Smooth muscle cell (in vitro differentiated cells): Measurements from ENCODE around the gene KRT16. TPM values are rescaled to one million over a fixed set of nuclear protein-coding genes. Genes with fewer than 3 reads are reported as not detected.
"Not testable (repeated sequence)": the region's sequence is repeated elsewhere in the genome, so short reads cannot be mapped to it uniquely, and the experiment has no call there.

Source experiments
- DNase-seq: peaks from one replicate; lab custom pipeline; 2025; ENCODE audit not compliant: unreplicated experiment; lab: John Stamatoyannopoulos, UW
- H2AFZ ChIP-seq: fragments of 200-600 bp; sonication (generic); 2 replicates; pipeline ENCODE4 v1.6.0; 2016; ENCODE audit warnings: antibody characterized with exemption, low read depth, mild to moderate bottlenecking
- H3F3A ChIP-seq: fragments of 200-600 bp; sonication (generic); 2 replicates; pipeline ENCODE4 v1.6.0; 2017; ENCODE audit warnings: antibody characterized with exemption, low read depth
- H3K27ac ChIP-seq: fragments of 200-600 bp; sonication (generic); 2 replicates; pipeline ENCODE4 v1.5.1; 2016; ENCODE audit warnings: low read depth, mild to moderate bottlenecking
- H3K27me3 ChIP-seq: fragments of 200-600 bp; sonication (generic); 2 replicates; pipeline ENCODE4 v1.6.1; 2016; ENCODE audit warnings: low read depth, mild to moderate bottlenecking
- H3K36me3 ChIP-seq: fragments of 200-600 bp; sonication (generic); 2 replicates; pipeline ENCODE4 v1.5.1; 2016; ENCODE audit warnings: low read depth
- H3K4me1 ChIP-seq: fragments of 200-600 bp; sonication (generic); 2 replicates; pipeline ENCODE4 v1.5.1; 2016; ENCODE audit warnings: low read depth
- H3K4me2 ChIP-seq: fragments of 200-600 bp; sonication (generic); 2 replicates; pipeline ENCODE4 v1.6.0; 2016; ENCODE audit warnings: mild to moderate bottlenecking
- H3K4me3 ChIP-seq: fragments of 200-600 bp; sonication (generic); 2 replicates; pipeline ENCODE4 v1.5.1; 2016; ENCODE audit warnings: mild to moderate bottlenecking
- H3K79me2 ChIP-seq: fragments of 200-600 bp; sonication (generic); 2 replicates; pipeline ENCODE4 v1.6.0; 2016; ENCODE audit warnings: low read depth, mild to moderate bottlenecking
- H3K9ac ChIP-seq: fragments of 200-600 bp; sonication (generic); 2 replicates; pipeline ENCODE4 v1.6.0; 2016; ENCODE audit warnings: low read depth
- H3K9me3 ChIP-seq: fragments of 200-600 bp; sonication (generic); replicated peaks from 2 replicates; pipeline ENCODE4 v1.5.1; 2016; ENCODE audit warnings: low read depth
- H4K20me1 ChIP-seq: fragments of 200-600 bp; sonication (generic); 2 replicates; pipeline ENCODE4 v1.6.0; 2016; ENCODE audit warnings: low read depth
- CTCF ChIP-seq: fragments of 200-600 bp; sonication (generic); IDR thresholded peaks from 2 replicates; pipeline ENCODE4 v1.5.1; 2017; ENCODE audit warnings: borderline replicate concordance, mild to moderate bottlenecking, antibody characterized with exemption; ENCODE audit not compliant: insufficient read depth, poor library complexity, severe bottlenecking
- WGBS: methylation state at CpG from one replicate; pipeline ENCODE4 v1.1.7; 2016; ENCODE audit warnings: low lambda C conversion rate; 5-methylcytosine and 5-hydroxymethylcytosine counted together
- polyA plus RNA-seq: library from polyadenylated mRNA; unstranded; fragments of >200 nt; fragmentation: Nextera tagmentation; extraction: Ambion mirVana; gene quantifications from 2 replicates; pipeline ENCODE4 v1.2.1, GENCODE V29; 2016
- total RNA-seq: library from RNA; depleted of rRNA; stranded (reverse); fragments of >200 nt; gene quantifications from 2 replicates; pipeline ENCODE4 v1.2.3, GENCODE V29; 2014

KRT16 gene
- total and polyA plus RNA-seq, 2 experiments from 2014 or later = 304 to 521 TPM

GRCh38 chr17:41629826-41630670, 17.5 kb upstream of the KRT16 start:
- no peak for DNase-seq
- H3K36me3 ChIP-seq = no peaks in the 10 kb centered on the region
- H3F3A ChIP-seq = no peaks in the 10 kb centered on the region
- H4K20me1 ChIP-seq = no peaks in the 10 kb centered on the region
- 80% methylated on average over 13 of the region's 13 CpGs for WGBS
- H3K9me3 ChIP-seq = no peaks in the 10 kb centered on the region
- no peak overlapping the region for H3K9ac ChIP-seq
- H2AFZ ChIP-seq = no peak overlapping the region
- H3K27ac ChIP-seq = no peak overlapping the region
- no peak overlapping the region for H3K4me3 ChIP-seq
- H3K4me2 ChIP-seq = no peak overlapping the region
- no peaks in the 10 kb centered on the region for H3K4me1 ChIP-seq
- no peak for TF ChIP-seq CTCF
- H3K27me3 ChIP-seq = no peaks in the 10 kb centered on the region
- no peaks in the 10 kb centered on the region for H3K79me2 ChIP-seq

DNA sequence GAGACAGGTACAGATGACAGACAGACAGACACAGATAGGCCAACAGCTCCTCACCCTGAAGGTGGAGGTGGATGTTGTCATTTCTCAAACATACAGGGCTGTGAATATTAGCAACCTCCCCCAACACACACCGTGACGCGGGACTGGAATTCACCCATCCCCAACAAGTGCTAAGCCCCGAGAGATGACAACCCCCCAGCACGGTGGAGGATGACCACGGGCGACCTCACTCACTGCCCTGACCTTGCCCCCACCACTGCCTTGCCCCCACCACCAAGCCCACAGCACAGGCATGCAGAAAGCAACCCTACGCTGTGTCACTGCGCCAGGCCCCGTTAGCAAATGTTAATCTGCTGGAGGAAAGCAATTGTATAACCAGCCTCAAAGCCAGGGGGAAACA, 16.7 kb upstream of the KRT16 start:
- H3K4me1 ChIP-seq = no peaks in the 10 kb centered on the region
- no peaks in the 10 kb centered on the region for H4K20me1 ChIP-seq
- no peak overlapping the region for H3K9ac ChIP-seq
- H3K4me3 ChIP-seq = no peak overlapping the region
- no peak for TF ChIP-seq CTCF
- H3K27ac ChIP-seq = no peak overlapping the region
- H3K79me2 ChIP-seq = no peaks in the 10 kb centered on the region
- no peaks in the 10 kb centered on the region for H3K36me3 ChIP-seq
- H3K4me2 ChIP-seq = no peak overlapping the region
- H3K9me3 ChIP-seq = no peaks in the 10 kb centered on the region
- no peak overlapping the region for H2AFZ ChIP-seq
- WGBS = 83% methylated on average over 10 of the region's 10 CpGs
- no peaks in the 10 kb centered on the region for H3F3A ChIP-seq
- DNase-seq = no peak
- H3K27me3 ChIP-seq = no peaks in the 10 kb centered on the region

GRCh38 chr17:41628621-41629255, 16.2 kb upstream of the KRT16 start:
- H3K36me3 ChIP-seq, H3K9ac ChIP-seq, H3K27me3 ChIP-seq, H2AFZ ChIP-seq, H3K79me2 ChIP-seq, H3F3A ChIP-seq, H3K4me3 ChIP-seq, H3K4me1 ChIP-seq, H3K4me2 ChIP-seq, DNase-seq, H3K27ac ChIP-seq, H4K20me1 ChIP-seq, H3K9me3 ChIP-seq: not testable (repeated sequence)
- 94% methylated on average over 11 of the region's 11 CpGs for WGBS

- H3K9me3 ChIP-seq, DNase-seq, H2AFZ ChIP-seq, H3K27me3 ChIP-seq, H3K27ac ChIP-seq, H3K79me2 ChIP-seq, H3K9ac ChIP-seq, H4K20me1 ChIP-seq, H3K4me1 ChIP-seq, H3K4me2 ChIP-seq, H3K36me3 ChIP-seq, H3K4me3 ChIP-seq, H3F3A ChIP-seq: not testable (repeated sequence)
- 74% methylated on average over 1 of the region's 1 CpG for WGBS
Observed at GRCh38 chr17:41628073-41628370, 15.5 kb upstream of the KRT16 start.
